HG03460 (cell line): ENCODE results near the gene MDM1.

Source experiments
- ATAC-seq: cut with Tn5 transposase; IDR thresholded peaks from one replicate; pipeline ENCODE4 v1.9.1; 2021; ENCODE audit not compliant: unreplicated experiment

MDM1 gene

DNA sequence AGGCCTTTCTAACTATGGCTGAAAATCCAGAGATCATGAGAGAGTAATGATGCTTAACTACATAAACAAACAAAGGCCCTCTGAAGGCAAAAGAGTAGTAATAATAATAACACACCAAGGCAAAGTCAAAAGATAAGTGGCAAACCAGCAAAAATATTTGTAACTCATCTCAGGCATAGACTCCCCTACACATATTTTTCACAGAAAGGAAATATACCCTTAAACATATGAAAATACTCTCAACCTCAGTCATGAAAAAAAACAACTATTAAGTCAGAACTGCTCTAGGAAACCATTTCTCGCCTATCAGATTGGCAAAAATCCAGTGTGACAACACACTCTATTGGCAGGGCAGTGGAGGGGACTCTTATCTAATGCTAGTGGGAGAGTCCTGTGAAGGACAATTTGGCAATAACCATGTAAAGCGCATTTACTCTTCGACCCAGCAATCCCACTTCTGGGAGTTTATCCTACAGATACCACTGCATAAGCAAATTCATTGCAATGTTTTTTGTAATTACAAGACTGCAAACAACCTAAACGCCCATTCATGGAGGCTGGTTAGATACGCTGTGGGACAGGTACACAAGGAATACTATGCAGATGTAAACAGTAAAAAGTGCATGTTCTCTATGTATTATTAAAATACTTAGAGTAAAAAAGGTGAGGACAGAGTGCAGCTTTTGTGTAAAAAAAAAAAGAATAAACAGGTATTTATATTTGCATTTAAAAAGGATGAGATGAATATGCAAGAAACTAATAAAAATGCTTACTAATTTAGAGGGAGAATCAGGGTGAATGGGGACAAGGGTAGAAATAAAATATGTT lies 52.7 kb downstream of the MDM1 start:
- ATAC-seq, result no peak

DNA sequence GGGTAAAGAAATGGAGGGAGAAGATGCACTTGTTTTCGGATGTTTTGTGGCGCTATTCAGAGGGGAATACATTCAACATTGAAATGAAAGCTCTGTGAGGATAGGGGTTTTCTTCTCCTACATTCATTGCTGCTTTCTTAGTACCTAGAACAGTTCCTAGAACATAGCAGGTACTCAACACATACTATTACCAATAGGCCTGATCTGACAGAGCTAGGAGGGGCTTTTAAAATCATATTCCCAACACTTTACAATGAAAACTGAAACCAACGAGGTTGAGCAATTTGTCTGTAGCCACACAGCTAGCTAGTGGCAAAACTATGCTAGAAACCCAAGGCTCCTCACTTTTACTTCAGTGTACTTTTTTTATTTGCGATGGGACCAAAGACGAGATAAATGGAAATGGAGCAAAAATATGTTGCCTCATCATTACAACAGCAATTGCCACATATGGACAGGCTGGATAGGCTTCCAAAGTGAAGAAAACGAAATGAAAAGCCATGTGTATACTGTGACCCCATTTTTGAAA lies 55.7 kb downstream of the MDM1 start:
- ATAC-seq, result no peak

DNA sequence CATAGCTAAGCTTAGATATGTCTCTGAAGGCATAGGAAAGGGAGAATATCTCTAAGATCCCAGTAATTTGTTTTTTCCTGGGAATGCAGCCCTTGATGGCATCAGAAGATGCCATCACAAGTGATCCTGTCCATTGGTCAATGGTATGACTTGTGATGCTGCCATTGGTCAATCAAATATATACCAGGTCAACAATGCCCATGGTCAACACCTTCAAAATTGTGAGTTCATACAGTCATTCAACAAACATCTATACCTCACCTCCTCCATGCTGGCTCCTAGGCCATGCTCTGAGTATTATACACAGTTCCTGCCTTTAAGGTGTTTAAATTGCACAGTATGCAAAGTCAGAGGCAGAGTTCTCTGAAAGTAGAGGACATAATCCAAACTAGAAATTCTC lies 59.4 kb downstream of the MDM1 start:
- ATAC-seq, result no peak

DNA sequence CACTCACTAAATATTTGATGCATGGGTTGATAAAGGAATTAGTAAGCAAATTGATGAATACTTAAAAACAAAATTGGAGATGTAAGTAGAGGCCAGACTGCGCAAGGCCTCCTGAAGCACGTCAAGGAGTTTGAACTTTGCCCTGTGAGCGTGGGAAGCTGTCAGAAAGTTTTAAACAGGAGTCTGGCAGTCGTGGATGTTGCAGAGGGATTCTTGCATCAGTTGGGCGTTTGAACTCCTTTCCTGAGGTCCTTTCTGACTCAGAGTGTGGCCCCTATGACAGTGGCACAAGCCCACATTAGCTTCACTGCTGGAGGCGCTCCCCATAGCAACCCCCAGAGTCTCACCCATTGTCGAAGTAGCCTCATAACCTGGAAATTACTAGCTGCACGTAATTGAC lies 60.8 kb downstream of the MDM1 start:
- ATAC-seq, result no peak

DNA sequence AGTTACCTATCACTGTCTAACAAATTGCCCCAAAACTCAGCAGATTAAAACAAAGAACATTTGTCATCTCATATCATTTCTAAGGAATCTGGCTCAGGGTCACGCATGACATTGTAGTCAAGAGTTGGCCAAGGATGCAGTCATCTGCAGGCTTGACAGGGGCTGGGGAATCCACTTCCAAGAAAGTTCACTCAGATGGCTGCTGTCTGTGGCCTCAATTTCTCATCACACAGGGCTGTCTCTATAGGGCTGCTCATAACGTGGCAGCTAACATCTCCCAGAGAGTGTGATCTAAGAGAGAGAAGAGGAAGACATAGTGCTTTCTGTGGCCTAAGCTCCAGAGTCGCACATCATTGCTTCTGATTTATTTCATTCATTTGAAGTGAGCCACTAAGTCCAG lies 61.8 kb downstream of the MDM1 start:
- ATAC-seq, result no peak

DNA sequence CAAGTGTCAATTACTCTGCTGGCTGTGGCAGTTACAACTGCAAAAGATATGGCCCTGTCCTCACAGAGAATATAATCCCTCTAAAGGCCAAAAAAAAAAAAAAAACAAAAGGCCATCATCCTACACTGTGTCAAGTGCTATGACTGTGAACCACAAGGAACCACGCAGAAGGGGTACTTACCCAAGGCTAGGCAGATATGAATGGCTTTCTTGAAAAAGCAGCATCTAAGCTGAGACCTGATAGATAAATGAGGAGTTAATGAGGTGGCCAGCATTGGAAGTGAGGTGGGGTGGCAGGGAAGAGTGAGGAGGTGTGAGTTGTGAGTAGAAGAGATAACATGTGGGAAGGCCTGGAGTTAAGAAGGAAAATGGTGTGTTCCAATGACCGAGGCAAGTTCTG lies 62.4 kb downstream of the MDM1 start:
- no peak for ATAC-seq

DNA sequence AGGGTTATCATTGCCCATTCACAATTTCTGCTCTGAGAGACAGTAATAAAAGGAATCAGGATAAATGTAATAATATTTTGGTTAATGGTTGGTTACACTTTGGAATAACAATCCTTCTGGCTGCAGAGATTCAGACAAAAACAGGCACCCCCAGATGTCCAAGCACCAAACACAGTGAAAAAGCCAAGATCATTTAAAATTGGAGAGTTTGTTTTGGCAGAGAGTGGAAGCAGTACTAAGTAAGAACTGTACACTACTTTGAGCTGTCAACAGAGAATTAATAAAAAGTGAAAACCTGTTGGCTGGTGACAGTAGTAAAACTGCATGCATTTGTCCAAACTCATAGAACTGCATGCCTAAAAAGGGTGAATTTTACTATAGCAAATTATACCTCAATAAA lies 63.2 kb downstream of the MDM1 start:
- ATAC-seq, result no peak

DNA sequence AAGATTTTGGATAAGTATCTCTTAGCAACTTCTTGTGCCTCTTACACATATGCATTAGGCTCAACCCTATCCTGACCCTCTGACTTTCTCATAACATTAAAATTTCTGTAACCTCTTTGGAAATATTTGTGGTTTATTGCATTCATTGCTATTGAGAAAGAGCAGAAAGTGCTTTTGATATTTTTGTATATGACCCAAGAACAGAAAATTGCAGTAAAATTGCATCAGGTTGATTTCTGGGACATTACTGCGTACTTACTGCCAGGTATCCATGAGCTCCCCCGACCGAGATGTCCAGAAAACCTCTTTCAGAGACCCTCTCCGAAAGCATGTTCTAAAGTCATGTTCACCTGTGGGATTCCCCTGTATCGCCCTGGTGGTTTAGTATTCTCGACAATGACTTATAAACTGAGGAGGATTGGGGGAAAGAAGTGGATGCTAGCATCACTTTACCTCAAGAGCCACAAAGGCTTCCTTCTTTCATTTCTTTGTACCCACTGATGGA lies 64.2 kb downstream of the MDM1 start:
- ATAC-seq, result no peak

DNA sequence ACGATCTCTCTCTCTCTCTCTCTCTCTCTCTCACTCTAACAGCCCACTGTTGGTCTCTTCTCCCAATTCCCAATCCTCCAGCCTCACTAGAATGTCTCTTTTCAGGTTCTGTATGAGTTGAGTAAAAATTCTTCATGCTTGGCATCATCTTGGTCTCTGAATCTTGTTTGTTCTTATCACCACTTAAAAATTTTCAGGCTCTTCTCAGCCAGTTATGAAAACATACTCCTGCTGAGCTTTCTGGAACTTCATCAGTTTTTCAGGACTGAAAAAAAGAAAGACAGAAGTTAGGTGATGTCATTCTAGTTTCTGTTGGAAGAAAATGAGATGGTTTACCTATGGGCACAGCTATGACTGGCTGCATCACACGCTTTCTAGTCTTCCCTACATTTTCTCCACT lies 67.3 kb downstream of the MDM1 start:
- no peak for ATAC-seq

DNA sequence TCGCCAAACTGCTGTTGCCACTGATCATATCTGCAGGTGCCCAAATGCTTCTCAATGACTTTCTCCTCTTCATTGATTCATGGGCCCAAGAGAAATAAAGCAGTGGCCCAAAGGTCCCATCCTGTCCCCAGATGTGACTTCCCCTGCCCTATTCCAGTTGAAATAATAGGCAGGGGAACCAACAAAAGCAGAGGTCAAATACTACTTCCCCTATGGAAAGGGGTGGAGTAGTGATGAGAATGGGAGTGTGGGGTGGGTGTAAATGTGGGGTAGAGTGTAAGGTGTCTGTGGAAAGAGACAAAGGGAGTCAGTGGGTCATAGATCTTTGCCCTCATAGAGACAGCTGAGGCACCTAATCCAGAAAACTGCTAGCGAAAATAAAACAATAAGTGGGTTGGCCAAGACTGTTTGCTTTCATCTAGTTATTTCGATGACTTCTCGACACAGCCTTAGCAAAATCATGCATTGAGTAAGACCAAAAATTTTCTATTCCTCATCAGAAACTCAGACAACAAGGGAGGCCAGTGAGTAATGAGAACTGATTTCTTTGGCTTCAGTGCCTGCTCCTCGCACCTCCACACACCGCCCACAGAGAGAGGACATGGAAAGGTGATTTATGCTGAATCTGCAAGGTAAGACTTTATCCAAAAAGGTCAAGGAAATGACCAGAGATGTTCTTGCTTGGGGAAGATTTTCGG lies 67.9 kb downstream of the MDM1 start:
- ATAC-seq, result no peak

DNA sequence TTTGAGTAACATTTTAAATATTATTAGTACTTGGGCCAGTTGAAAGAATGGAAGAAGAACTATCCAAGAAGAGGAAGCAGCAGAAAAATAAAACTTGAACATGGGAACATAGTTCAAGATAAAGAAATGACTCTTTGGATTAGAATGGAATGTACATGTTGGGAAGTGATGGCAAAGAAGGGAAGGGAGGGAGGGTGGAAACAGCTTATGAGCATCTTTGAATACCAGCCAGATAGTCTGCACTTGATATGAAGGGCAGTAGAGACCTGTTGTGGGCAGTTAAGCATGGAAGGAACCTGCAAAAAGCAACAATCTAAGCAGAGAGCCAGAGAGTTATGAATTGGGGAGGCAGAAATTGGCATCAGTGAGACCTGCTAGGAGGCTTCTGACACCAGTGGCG lies 68.8 kb downstream of the MDM1 start:
- no peak for ATAC-seq

DNA sequence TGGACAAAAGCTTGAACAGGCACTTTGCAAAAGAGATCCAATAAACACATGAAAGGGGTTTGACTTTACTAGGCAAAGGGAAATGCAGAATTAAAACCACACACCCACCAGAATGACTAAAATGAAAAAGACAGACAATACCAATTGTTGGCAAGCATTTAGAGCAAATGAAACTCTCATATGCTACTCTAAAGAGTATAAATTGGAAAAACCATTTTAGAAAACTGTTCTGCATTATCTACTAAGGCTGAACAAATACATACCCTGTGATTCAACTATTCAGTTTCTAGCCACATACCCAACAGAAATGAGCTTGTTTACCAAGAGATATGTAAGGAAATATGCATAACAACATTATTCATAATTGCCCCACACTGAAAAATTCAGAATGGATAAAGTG lies 70.3 kb downstream of the MDM1 start:
- ATAC-seq, result no peak

DNA sequence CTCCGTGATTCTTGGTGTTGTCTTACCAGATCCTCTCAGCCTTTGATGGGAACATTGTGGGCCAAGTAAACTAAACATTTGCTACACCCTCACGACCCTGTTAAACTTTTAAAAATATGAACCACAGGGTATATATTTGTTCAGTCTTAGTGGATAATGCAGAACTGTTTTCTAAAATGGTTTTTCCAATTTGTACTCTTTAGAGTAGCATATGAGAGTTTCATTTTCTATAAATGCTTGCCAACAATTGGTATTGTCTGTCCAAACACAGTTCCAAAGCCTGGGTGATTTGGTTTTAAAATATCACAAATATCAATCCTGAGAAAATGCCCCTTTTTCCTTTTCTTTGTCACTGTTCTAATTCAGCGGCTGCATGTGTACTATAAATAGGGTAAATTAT lies 72.0 kb downstream of the MDM1 start:
- ATAC-seq, result no peak

DNA sequence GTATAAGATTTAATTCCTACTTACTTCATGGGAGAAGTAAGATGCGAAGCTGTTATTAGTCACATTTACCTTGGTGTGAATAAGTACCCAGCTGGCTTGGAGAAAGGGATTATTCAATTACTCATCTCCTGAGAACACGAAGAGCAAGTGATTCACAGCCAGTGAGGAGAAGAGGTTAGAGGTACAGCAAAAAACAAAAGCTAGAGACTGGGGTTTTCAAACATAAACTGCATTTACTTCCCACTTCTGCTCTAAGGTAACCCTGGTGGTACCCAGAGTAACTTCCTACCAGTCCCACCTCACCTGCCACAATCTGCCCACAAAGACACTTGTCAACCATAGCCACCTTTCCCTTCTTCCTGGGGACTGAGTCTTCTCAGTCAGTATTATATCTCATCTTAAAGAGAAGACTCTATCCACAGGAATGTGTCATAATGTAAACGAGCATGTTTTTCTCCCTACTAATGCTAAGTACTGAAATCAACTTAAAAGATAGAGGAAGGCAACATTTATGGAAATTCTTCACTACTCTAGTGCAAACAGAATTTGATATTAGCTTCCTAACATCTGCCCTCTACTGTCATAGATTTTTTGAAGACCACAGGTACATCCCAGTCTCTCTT lies 72.7 kb downstream of the MDM1 start:
- no peak for ATAC-seq

DNA sequence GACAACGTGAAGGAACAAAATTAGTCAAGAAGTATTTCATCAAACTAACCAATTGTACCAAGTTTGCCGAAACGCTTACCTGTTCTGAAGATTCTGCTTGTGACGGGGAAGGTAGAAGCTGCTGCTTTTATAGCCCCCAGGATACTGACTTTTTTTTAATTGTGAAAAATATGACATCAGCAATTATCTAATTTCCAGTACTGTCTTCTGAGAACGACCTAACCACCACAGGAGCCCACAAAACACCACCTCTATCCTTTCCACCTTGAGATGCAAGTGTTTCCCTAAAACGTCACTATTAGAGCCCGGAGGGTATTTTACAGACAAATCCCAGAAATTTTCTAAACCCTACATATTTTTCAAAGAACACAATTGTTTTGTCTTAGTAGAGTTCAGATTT lies 78.7 kb downstream of the MDM1 start, which contains the start of gene IL22:
Gene IL22 (minus strand): TSS at position 101 of the 400 bp plus-strand sequence. CDS start 156 bp downstream, outside the sequence.
- no peak for ATAC-seq

DNA sequence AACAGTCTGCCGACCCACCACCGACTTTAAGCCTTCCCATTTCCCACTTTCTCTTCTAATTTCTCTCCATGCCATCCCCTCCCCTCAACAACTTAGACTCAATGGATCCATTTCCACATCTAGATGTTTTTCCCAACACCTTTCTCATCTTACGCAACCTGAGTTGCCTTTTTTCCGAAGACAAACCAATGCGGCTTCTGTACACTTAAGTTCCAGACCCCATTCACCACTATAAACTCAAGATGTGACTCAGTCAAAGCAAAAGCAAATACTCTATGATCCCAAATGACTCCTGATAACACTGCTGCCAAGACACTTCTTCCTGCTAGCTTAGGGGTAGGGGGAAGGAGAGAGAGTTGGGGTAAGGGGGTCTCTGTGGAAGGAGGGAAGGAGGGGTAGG lies 80.1 kb downstream of the MDM1 start:
- no peak for ATAC-seq

DNA sequence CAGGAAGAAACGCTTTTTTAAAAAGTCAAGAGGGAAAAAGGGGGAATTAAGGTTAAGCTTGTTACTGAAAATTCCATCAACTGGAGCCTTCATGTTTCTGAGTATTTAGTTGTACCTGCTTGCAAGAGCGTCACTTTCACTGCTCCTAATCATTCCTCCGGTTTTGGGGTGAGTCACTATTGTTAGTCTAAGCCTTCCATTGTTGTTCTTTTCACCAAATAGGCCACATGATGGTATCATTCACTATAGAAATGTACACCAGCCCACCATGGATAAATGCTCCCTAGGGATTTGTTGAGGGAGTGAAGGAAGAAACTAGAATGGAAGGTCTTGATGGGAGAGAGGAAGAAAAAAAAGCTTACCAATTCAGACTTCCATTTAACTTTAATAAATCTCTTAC lies 81.7 kb downstream of the MDM1 start:
- no peak for ATAC-seq

DNA sequence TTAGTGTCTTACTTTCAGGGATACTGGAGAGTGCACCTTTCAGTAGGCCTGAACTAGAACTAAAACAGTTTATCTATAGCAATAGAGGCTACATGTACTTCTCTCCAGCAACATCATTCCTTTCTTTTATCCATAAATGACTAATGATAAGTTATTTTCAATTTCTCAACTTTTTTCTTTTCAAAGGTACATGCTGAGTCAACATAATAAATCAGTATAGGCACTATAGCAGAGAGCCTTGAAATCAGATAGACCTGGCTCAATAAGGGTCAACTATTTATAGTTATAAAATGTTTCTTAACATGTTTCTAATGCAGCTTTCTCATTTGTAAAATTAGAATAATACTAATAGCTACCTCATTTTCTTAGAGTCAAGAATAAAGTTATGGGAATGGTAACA lies 84.4 kb downstream of the MDM1 start:
- no peak for ATAC-seq

DNA sequence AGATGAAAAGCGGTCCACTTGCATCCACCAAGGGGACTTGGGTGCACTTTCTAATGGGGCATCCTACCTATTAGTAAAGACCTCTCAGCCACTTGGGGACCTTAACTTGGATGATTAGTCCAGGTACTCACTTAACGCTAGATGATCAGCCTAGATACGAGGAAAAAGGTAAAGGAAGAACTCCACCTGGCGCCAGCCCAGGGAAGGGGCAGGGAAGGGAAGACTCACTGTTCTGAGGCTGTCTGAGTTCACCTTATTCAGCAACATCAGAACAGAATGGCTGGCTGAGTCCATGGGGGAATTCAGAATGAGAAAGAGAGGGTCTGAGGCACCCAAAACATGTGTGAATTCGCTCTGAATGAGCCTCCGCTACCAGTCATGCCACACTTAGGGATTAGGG lies 85.8 kb downstream of the MDM1 start:
- ATAC-seq, result no peak

DNA sequence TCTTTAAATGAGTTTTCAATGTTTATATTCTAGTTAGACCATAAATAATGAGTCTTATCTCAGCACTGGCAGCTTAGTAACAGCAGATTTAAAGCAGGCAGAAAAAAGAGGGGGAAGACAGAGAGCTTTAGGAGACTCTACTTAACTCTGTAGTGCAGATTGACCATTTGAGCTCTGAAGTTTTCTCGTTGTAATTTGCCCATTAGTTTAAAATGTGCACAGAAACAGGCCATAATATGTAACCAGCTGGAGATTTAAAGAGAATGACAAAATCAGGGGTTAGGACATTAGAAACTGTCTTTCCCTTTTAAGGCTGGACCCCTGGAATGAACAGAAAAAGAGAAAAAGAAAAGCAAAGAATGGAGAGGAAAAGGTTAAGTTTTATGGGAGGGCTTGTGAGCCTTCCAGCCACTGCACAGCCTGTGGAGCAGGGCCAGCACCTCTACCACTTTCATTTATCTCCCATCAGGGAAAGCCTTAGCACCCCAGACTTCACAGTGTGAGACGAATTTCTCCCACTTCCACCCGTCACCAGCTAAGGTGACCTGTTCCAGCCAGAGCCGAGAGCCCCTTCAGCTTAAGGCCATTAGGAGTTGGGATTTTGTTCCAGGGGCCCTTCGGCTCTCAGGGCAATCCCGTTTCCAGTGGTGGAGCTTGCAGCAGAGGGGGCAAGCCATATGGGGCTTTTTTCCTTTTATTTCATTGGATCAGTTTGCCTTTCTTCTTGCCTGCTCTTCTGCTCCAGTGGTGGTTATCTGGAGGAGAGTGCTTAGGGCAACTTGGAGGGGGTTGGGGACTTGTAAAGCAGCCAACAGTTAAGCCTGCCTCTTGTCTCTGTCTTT lies 86.8 kb downstream of the MDM1 start:
- ATAC-seq, result no peak
